Erythroblast (primary cell): ENCODE results near the gene DUSP7.

ENCODE experiments used
- GATA1 ChIP-seq: IDR thresholded peaks from 2 replicates; pipeline ENCODE4 v1.6.1; 2011; ENCODE audit warnings: low read depth, mild to moderate bottlenecking, control low read depth, low read length, moderate library complexity
- POLR2A ChIP-seq: IDR thresholded peaks from 2 replicates; pipeline ENCODE4 v1.6.1; 2011; ENCODE audit warnings: mild to moderate bottlenecking, low read length

- TF ChIP-seq POLR2A (no peak), GATA1 (no peak)
These were observed 6.8 kb upstream of the DUSP7 start for GRCh38 chr3:52063026-52063723.
